ENCODE measurements around the gene PHF21A. TPM values are rescaled to one million over a fixed set of nuclear protein-coding genes. Genes with fewer than 3 reads are reported as not detected.

Gene PHF21A
- total and polyA plus RNA-seq, 7 donors = 4.1 to 21.3 (median 17.2) TPM

DNA sequence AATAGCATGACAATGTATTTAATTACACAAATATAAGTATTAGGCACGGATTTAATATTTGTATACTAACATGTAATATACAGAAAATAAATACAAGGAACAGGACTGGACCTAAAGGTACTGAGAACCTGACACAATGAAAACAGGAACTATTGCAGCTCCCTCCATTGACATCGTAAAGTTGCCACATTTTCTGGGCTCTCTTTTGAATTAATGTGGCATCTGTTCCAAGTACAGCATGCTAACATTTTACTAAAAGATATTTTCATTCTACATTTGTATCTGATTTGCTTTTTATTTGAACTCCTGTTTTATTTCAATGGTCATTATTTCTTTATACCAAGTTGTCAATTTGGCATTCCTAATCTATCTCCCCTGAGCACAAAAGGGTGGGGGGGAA lies 15.3 kb downstream of the PHF21A start:
- H3K9me3 ChIP-seq = no peaks in the 10 kb centered on the region
- H3K4me1 ChIP-seq = peaks cover 50% of the 10 kb centered on the region
- no peak overlapping the region for H3K4me3 ChIP-seq
- H3K36me3 ChIP-seq (ENCODE audit: insufficient read depth in 1 of 2, low read depth in 1 of 2) = no peaks in the 10 kb centered on the region
- H3K27ac ChIP-seq = no peak overlapping the region
- intact Hi-C loops (cut with DNase I) = loop anchor here in 1 of 2 donors (10.0 kb wide), 1 partner anchor 231 kb away; no protein-coding TSS in a partner anchor
- 64 to 79% (median 65%) methylated on average over 2 of the region's 2 CpGs for WGBS, 3 donors
- ATAC-seq (no peak), DNase-seq (no peak)
- TF ChIP-seq, protein P1, sequence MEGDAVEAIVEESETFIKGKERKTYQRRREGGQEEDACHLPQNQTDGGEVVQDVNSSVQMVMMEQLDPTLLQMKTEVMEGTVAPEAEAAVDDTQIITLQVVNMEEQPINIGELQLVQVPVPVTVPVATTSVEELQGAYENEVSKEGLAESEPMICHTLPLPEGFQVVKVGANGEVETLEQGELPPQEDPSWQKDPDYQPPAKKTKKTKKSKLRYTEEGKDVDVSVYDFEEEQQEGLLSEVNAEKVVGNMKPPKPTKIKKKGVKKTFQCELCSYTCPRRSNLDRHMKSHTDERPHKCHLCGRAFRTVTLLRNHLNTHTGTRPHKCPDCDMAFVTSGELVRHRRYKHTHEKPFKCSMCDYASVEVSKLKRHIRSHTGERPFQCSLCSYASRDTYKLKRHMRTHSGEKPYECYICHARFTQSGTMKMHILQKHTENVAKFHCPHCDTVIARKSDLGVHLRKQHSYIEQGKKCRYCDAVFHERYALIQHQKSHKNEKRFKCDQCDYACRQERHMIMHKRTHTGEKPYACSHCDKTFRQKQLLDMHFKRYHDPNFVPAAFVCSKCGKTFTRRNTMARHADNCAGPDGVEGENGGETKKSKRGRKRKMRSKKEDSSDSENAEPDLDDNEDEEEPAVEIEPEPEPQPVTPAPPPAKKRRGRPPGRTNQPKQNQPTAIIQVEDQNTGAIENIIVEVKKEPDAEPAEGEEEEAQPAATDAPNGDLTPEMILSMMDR (IDR thresholded peaks at IDR 0.05) = no peak
- H3K27me3 ChIP-seq (ENCODE audit: insufficient read depth in 3 of 3, low read length in 2 of 3) = no peaks in the 10 kb centered on the region

DNA sequence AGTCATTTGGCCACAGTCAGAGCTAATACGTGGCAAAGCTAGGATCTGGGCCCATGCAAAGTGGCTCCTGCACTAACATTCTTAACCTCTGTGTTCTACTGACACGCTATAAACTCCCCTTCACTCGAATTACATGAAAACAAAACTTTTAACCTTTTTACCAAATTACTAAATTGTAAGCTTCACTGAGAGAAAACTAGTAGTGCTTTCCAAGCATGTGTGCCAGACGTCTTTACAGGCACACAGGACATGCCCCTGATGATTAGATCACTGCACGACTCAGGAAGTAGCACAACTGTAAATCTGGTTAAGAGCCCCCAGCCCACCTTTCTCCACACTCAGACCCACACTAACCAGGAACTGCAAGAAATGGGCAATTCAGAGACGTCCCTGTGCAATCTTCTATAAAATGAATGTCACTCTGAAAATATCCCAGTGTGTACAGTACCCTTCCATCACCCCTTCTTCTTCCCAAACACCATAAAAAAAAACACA lies 16.1 kb downstream of the PHF21A start:
- DNase-seq (no peak), ATAC-seq (peak in 1 of 4 donors; percentile 23)
- intact Hi-C loops (cut with DNase I) = loop anchor here in 1 of 2 donors (10.0 kb wide), 1 partner anchor 230 kb away; no protein-coding TSS in a partner anchor
- TF ChIP-seq, protein P1 (IDR thresholded peaks at IDR 0.05) = no peak
- H3K9me3 ChIP-seq = no peaks in the 10 kb centered on the region
- no peaks in the 10 kb centered on the region for H3K27me3 ChIP-seq (ENCODE audit: insufficient read depth in 3 of 3, low read length in 2 of 3)
- WGBS, 3 donors = 26 to 45% (median 28%) methylated on average over 6 of the region's 6 CpGs
- H3K27ac ChIP-seq = no peak overlapping the region
- no peak overlapping the region for H3K4me3 ChIP-seq
- H3K4me1 ChIP-seq = peaks cover 57% of the 10 kb centered on the region
- H3K36me3 ChIP-seq (ENCODE audit: insufficient read depth in 1 of 2, low read depth in 1 of 2) = no peaks in the 10 kb centered on the region

DNA sequence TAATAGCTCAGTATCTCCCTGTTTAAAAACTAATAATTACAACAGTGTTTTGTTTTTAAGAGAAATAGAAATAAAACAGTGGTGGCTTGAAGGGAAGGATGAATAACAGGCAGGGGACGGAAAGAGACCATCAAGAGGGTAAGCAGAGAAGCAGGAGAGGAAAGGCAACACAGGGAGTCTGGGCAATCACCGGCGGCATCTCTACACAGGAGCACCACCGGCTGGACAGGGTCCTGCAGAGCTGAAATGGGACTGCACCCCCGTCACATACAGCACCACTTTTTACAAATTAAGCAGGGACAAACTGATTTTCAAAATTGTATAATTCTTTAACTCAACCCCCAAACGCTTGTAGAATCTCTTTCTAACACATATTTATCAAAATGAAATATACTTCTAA lies 18.4 kb downstream of the PHF21A start:
- ATAC-seq = no peak
- intact Hi-C loops (cut with DNase I) = loop anchor here in 1 of 2 donors (10.0 kb wide), 1 partner anchor 228 kb away; no protein-coding TSS in a partner anchor
- TF ChIP-seq, protein P1 (IDR thresholded peaks at IDR 0.05) = no peak
- Histone ChIP-seq H3K27me3 (ENCODE audit: insufficient read depth in 3 of 3, low read length in 2 of 3) (no peaks in the 10 kb centered on the region), H3K4me3 (no peak overlapping the region), H3K36me3 (ENCODE audit: insufficient read depth in 1 of 2, low read depth in 1 of 2) (no peaks in the 10 kb centered on the region), H3K4me1 (peaks cover 67% of the 10 kb centered on the region), H3K27ac (no peak overlapping the region), H3K9me3 (no peaks in the 10 kb centered on the region)
- WGBS, 3 donors = 78 to 85% (median 84%) methylated on average over 6 of the region's 6 CpGs
- DNase-seq = no peak

DNA sequence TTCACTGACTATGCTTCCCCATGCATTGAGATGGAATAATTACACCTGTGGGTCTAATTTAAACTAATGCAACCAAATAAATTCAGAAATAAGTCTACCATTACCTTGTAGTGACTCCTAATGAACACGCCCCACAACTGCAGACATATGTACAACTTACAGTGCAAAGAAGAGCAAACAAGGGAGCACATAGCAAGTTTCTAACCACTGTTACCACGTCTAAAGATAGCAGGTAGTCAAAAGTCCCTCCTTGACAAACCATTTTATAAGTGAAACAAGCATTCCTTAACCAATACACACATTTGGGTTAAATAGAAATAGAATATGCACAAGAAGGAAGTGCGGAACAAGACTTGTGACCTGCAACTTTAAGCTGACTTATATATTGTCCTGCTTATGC lies 20.6 kb downstream of the PHF21A start:
- peaks cover 45% of the 10 kb centered on the region for H3K4me1 ChIP-seq
- H3K27me3 ChIP-seq (ENCODE audit: insufficient read depth in 3 of 3, low read length in 2 of 3) = no peaks in the 10 kb centered on the region
- intact Hi-C loops (cut with DNase I) = loop anchor here in 1 of 2 donors (10.0 kb wide), 1 partner anchor 226 kb away; no protein-coding TSS in a partner anchor
- no peak for ATAC-seq
- DNase-seq = no peak
- TF ChIP-seq, protein P1 (IDR thresholded peaks at IDR 0.05) = no peak
- no peak overlapping the region for H3K27ac ChIP-seq
- 88% methylated on average over 3 of the region's 3 CpGs for WGBS, 3 donors
- no peaks in the 10 kb centered on the region for H3K9me3 ChIP-seq
- H3K4me3 ChIP-seq = peak overlapping the region; percentile 37
- no peaks in the 10 kb centered on the region for H3K36me3 ChIP-seq (ENCODE audit: insufficient read depth in 1 of 2, low read depth in 1 of 2)

DNA sequence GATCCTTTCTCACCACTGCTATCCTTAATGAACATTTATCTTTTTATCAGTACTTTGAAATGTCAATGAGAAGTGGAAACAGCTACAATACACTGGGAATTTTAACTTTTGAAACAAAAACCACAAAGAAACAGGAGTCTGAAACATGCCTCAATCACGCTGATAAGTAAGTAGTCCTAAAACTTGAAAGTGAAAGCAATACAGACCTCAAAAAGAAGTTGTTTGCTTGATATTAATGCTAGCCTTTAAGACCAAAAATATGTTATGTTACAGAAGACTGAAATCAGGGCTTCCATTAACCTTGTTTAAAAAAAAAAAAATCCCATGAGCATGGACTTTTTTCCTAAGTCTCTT lies 21.3 kb downstream of the PHF21A start:
- H3K4me3 ChIP-seq = peak overlapping the region; percentile 37
- intact Hi-C loops (cut with DNase I) = loop anchor here in 1 of 2 donors (10.0 kb wide), 1 partner anchor 225 kb away; no protein-coding TSS in a partner anchor
- H3K27ac ChIP-seq = peak overlapping the region; percentile 32
- TF ChIP-seq, protein P1 (IDR thresholded peaks at IDR 0.05) = no peak
- H3K9me3 ChIP-seq = no peaks in the 10 kb centered on the region
- H3K36me3 ChIP-seq (ENCODE audit: insufficient read depth in 1 of 2, low read depth in 1 of 2) = no peaks in the 10 kb centered on the region
- WGBS, 3 donors = 36 to 44% (median 40%) methylated on average over 1 of the region's 1 CpG
- no peaks in the 10 kb centered on the region for H3K27me3 ChIP-seq (ENCODE audit: insufficient read depth in 3 of 3, low read length in 2 of 3)
- no peak for DNase-seq
- ATAC-seq = no peak
- peaks cover 41% of the 10 kb centered on the region for H3K4me1 ChIP-seq

All from psoas muscle (tissue), 8 donors.